Nucleus accumbens (tissue), 56 donors: ENCODE results near the gene C18orf54.
"Not testable (repeated sequence)": the region's sequence is repeated elsewhere in the genome, so short reads cannot be mapped to it uniquely, and the experiment has no call there.

Source experiments
- DNase-seq, 56 donors: peaks; one replicate each; lab custom pipeline; 2025; lab: John Stamatoyannopoulos, UW

Gene C18orf54

GRCh38 chr18:54386043-54386442, 28.3 kb downstream of the C18orf54 start:
- DNase-seq: no peak

- DNase-seq: not testable (repeated sequence)
Observed at GRCh38 chr18:54386800-54387495, 29.2 kb downstream of the C18orf54 start.

GRCh38 chr18:54387631-54388030, 29.9 kb downstream of the C18orf54 start:
- no peak for DNase-seq

GRCh38 chr18:54388203-54389142, 30.8 kb downstream of the C18orf54 start:
- DNase-seq: no peak

- DNase-seq: no peak
Observed at GRCh38 chr18:54389143-54389505, 31.4 kb downstream of the C18orf54 start.

GRCh38 chr18:54390838-54391237, 33.1 kb downstream of the C18orf54 start:
- no peak for DNase-seq

- DNase-seq: no peak
Observed at GRCh38 chr18:54392543-54393023, 34.9 kb downstream of the C18orf54 start.

- DNase-seq: no peak
Observed at GRCh38 chr18:54393648-54394294, 36.1 kb downstream of the C18orf54 start.

GRCh38 chr18:54396760-54397159, 39.1 kb downstream of the C18orf54 start:
- no peak for DNase-seq

- DNase-seq: no peak
Observed at GRCh38 chr18:54405290-54405689, 47.6 kb downstream of the C18orf54 start.

- no peak for DNase-seq
Observed at GRCh38 chr18:54411781-54412180, 54.1 kb downstream of the C18orf54 start.

GRCh38 chr18:54415086-54415485, 57.4 kb downstream of the C18orf54 start:
- no peak for DNase-seq

GRCh38 chr18:54416436-54416835, 58.7 kb downstream of the C18orf54 start:
- DNase-seq: no peak

GRCh38 chr18:54423831-54424230, 66.1 kb downstream of the C18orf54 start:
- DNase-seq: no peak

GRCh38 chr18:54426085-54426665, 68.5 kb downstream of the C18orf54 start:
- no peak for DNase-seq
